Renal cortical epithelial cell (primary cell): Measurements from ENCODE around the gene SMC1A. TPM values are rescaled to one million over a fixed set of nuclear protein-coding genes. Genes with fewer than 3 reads are reported as not detected.
"Not testable (repeated sequence)": the region's sequence is repeated elsewhere in the genome, so short reads cannot be mapped to it uniquely, and the experiment has no call there.

Experiments used
- DNase-seq: peaks from one replicate; pipeline ENCODE4 v3.0.0-alpha.2; 2011; ENCODE audit warnings: low read depth
- total RNA-seq: library from RNA; depleted of rRNA; stranded (reverse); fragments of >200 nt; gene quantifications from 2 replicates; pipeline ENCODE4 v1.2.3, GENCODE V29; 2014

Gene SMC1A
- total RNA-seq, 1 donor from 2014 or later: 40.7 TPM

DNA sequence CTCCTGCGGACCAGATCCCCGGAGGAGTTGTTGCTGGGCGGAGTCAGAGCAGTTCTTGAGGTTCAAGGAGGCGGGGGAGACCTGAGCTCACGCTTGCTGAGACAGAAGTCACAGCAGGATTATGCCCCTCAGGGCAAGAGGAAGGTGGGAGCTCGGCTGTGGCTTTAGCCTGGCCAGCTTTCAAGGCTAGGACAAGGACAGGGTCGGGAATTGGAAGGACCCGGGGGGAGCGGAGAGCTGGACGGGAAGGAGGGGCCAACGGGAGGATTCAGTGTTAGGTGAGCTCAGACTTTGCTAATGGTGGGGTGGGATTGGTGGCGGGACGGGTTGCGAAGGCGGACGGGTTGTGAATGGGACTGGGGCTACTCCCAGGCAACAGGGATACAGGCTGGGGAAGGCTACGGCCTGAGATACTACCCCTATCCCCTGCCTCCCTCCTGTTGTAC, 430 bp upstream of the SMC1A start, which contains the start of gene RIBC1:
RIBC1 (plus strand) TSS at position 13 of the 446 bp plus-strand sequence. CDS start 3,404 bp downstream, outside the sequence.
- DNase-seq: no peak

DNA sequence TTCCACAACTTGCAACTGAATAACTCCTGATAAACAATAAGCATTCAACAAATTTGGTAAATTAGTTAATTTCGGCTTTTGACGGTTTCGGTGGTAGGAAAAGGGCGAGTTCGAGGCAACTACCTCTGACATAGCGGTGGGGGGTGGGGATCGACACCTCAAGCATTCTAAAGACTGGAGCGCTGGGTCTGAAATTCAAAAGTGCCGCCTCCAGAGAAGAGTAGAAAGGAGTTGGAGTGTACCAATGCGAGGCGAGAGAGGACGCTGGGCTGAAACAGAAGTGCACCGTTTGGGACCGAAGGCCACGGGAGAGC, 725 bp downstream of the SMC1A start:
- peak; percentile 27 for DNase-seq

DNA sequence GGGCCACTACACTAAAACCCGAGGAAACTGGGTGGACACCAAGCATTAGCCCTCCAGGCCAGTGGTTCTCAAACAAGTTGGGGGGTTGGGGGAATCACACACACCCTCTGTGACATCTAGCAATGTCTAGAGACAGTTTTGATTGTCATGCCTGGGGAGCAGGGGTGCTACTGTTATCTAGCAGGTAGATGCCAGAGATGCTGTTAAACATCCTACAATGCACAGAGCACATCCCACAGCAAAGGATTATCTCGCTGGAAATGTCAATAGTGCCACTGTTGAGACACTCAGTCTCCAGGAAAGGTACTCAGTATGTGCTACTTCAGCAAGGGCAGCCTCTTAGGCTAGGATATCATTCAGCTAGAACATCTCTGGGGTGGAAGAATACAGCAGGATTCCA, 1.3 kb downstream of the SMC1A start:
- no peak for DNase-seq

GRCh38 chrX:53420351-53420750, 2.1 kb downstream of the SMC1A start:
- DNase-seq: not testable (repeated sequence)

DNA sequence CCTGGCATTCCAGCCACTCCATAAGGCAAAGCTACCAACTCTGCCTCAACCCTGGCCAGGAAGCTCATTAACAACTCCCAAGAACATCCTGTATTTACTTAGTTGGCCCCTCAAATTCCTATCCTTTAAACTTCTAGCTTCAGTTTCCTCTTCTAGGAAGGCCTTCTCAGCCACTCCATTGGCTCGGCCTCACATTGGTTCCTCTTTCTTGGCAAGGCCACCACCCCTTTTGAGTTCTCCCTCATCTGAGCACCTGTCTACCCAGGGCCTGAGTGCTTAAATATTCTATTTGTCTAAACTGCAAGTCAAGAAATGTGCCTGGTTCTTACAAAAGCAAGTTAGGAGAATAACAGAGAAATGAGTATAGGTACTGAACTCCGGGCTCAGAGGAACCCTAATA, 10.0 kb downstream of the SMC1A start:
- DNase-seq: no peak

- DNase-seq: no peak
Measured at GRCh38 chrX:53403535-53403934, 18.9 kb downstream of the SMC1A start.

DNA sequence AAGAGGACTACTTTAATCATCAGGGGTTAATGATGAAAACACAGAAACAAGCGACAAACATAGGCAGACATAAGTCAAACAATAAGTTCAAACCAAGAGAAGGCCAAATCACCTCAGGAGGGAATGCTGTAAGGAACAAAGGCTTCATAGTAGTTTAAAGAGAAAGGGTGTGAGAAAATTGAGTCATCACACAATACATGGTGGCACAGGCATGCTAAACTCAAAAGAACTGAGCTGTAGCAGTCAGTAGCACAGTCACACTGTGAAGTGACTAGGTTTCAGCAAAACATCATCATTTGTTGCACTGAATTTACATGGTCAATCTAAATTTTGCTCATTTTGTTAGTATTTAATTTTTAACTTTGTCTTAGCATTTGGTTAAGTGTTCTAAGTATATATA, 24.2 kb downstream of the SMC1A start:
- DNase-seq: no peak

DNA sequence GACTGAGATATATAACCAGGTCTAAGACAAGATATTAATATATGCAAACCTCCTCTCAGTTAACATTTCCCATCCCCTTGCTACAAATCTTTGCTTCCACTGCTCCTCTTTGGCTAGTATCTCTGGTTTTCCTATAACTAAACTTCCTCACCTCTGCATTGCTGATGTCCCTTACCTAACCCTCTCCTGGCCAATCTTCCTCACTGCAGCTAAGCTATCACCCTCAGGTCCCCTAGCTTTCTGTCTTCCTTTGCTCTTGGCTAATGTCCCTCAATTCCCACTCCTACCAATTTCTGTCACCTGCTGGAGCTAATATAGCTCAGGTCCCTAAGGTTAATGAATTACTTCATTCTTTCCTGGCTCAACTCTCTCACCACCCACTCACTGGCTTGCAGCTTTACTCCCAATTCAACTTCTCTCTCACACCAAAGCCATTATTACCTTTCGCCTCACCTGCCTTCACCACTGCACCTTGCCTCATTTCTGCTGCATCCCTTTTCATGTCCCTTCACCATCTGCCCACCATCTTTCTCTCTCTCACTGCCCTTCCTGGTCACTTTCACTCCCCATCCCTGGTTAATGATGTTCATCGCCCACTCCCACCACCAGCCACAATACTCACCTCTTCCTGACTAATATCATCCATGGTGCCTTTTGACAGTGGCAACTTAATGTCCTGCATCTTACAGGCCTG, 26.7 kb downstream of the SMC1A start:
- DNase-seq: no peak

GRCh38 chrX:53383376-53384076, 38.9 kb downstream of the SMC1A start:
- no peak for DNase-seq

DNA sequence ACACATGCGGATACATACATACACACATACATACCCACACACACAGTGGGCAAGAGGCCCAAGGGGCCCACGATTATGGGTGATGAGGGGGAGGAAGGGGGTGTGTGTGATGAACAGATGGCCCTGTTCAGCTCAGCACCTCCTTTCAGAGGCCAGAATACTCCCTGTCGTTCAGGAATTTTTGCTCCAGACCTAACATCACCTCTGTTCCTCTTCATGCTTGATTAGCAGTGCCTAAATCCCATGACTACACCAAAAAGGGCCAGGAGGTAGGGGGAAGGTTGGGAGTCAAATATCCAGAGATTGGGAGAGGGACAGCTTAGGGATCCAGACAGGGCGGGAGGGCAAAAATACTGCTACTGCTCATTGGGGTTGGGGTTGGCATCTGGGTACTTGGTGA, 42.7 kb downstream of the SMC1A start:
- peak; percentile 6 for DNase-seq

- DNase-seq: no peak
Measured at GRCh38 chrX:53379008-53379710, 43.3 kb downstream of the SMC1A start.

- DNase-seq: no peak
Measured at GRCh38 chrX:53377464-53377863, 45.0 kb downstream of the SMC1A start.

DNA sequence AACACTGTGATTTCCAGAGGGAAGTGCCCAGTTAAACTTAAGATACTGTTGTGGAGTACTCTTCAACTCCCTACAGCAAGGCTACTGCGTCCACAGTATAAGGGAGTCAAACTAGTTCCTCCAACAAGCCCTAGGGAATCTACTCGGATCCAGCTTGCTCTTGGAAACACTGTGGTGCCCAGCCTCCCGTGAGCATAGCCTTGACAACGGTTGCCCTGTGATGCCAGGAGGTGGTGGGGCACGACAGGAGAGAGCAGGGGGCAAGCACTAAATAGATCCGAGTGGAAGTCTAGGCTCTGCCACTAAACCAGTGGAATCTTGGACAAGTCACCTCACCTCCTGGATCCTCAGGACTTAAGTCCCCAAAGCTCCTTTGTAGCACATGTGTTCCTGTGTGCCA, 45.6 kb downstream of the SMC1A start:
- no peak for DNase-seq

GRCh38 chrX:53374923-53375322, 47.5 kb downstream of the SMC1A start:
- DNase-seq: no peak

GRCh38 chrX:53374222-53374820, 48.1 kb downstream of the SMC1A start:
- DNase-seq: no peak

DNA sequence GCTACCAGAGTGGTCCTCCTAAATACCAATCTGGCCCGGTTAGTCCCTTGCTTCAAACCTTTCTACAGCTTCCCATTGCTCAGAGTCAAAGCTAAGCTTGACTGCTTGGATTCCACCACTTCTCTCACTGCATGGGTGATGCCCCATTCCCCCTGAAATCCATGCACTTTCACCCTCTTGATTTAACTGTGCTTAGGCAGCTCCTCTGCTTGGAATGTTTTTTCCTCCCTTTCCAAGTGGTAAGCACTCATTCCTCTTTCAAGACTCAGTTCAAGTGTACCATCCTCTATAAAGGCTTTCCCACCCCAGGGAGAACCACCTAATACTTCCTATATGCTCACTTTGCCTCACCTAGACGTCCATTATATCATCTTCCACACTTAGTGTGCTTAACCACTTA, 49.1 kb downstream of the SMC1A start:
- no peak for DNase-seq

DNA sequence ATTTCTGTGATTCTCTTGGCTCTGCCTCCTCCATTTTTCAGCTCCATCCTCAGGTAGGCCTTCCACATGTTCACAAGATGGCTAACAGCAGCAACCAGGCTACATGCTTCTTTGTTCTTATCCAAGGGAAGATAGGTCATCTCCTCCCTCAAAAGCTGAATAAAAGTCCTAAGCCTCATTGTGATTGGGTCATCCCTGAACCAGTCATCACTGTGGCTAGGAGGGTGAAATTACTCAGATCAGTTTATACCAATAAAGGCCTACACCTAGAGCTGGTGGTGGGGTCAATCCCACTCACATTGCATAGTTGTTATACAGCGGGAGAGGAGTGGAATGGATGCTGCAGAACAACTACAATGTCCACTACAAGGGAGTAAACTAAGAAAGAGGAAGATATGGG, 56.0 kb downstream of the SMC1A start:
- DNase-seq: not testable (repeated sequence)

- DNase-seq: no peak
Measured at GRCh38 chrX:53362449-53362848, 60.0 kb downstream of the SMC1A start.

- peak; percentile 1 for DNase-seq
Measured at GRCh38 chrX:53357799-53358530, 64.5 kb downstream of the SMC1A start.

DNA sequence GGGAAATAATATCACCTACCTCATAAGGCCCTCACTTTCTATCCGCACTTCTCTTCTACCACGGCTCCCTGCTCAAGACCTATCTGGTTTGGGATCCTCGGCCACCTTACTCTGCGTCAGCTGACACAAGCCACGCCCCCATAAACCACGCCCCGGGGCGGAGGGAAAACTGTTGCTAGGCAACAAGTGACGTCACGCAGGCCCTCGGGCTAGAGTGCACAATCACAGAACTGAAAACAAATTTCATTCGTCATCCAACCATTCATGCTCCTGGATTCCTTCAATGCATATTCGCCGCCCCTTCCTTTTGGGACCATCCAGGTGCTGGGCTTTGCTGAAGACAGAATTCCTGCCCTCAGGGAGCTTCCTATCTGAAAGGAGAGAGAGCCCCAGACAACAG, 66.3 kb downstream of the SMC1A start:
- DNase-seq: no peak

- DNase-seq: no peak
Measured at GRCh38 chrX:53354669-53355068, 67.8 kb downstream of the SMC1A start.

DNA sequence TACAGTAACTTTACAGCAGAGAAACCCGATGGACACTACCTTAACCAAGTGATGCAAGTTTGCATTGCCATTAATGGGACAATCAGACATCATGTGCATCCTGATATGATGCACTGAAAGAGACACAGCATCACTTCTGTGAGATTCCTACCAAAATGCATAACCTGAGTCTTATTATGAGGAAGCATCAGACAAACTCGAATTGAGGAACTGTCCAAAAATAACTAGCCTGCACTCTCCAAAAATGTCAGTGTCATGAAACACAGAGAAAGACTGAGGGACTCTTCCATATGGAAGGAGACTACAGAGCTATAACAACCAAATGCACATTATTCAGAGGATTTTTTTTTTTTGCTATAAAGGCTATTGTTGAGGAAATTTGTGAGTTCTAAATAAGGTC, 74.5 kb downstream of the SMC1A start:
- DNase-seq: no peak
